GM23248 (cell line): Measurements from ENCODE around the gene ANKRD55.

Experiments
- EZH2 ChIP-seq: fragments of 200-600 bp; sonication (generic); IDR thresholded peaks from 2 replicates; pipeline ENCODE4 v1.6.1; 2018; ENCODE audit warnings: antibody characterized with exemption, mild to moderate bottlenecking; ENCODE audit not compliant: insufficient read depth, poor library complexity, severe bottlenecking
- EZH2phosphoT487 ChIP-seq: fragments of 200-600 bp; sonication (generic); IDR thresholded peaks from 2 replicates; pipeline ENCODE4 v1.6.1; 2018; ENCODE audit warnings: antibody characterized with exemption, moderate library complexity, mild to moderate bottlenecking, low read depth; ENCODE audit not compliant: insufficient read depth

DNA sequence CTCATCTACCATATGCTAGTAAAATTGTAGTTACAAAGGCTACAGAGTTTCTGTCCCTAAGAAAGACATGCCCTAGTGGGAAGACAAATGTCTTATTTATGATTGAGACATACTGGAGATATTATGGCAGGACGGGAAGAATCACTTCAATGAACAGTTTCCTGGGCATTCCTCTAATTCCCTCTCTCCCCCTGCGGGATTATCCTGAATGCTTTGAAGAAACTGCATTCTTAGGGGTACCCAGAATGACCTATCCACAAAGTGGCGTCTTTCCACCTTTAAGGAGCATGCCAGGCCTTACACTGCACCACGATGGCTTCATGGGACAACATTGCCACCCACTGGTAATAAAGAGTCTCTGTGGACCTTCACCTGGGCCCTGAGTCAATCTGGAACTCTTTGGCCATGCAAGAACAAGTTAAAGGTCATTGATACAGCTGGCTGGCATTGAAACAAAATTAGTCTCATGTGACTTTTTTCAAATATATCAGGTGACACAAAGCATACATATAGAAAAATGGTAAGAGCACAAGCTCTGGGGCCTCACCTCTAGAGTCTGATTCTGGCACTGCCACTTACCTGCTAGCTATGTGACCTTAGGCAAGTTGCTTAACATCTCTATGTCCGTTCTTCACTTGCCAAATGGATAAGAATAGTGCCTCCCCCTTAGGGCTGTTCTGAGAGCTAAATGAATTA, 32.0 kb downstream of the ANKRD55 start:
- TF ChIP-seq EZH2, result no peak
- TF ChIP-seq EZH2phosphoT487, result no peak
